Endothelial cell (in vitro differentiated cells): ENCODE data around the gene HDAC9. TPM values are rescaled to one million over a fixed set of nuclear protein-coding genes. Genes with fewer than 3 reads are reported as not detected.

Source experiments
- DNase-seq: peaks from one replicate; pipeline ENCODE4 v3.0.0; 2021; ENCODE audit warnings: low spot score
- H3K27ac Mint-ChIP-seq: one replicate; pipeline ENCODE4 v1.8.0; 2021; ENCODE audit warnings: mixed read lengths, inconsistent platforms; ENCODE audit not compliant: unreplicated experiment
- H3K27me3 Mint-ChIP-seq: one replicate; pipeline ENCODE4 v1.8.0; 2021; ENCODE audit warnings: mild to moderate bottlenecking, moderate library complexity, mixed read lengths, inconsistent platforms; ENCODE audit not compliant: unreplicated experiment
- H3K36me3 Mint-ChIP-seq: one replicate; pipeline ENCODE4 v1.8.0; 2021; ENCODE audit warnings: mild to moderate bottlenecking, low read depth, mixed read lengths, inconsistent platforms; ENCODE audit not compliant: unreplicated experiment
- H3K4me1 Mint-ChIP-seq: one replicate; pipeline ENCODE4 v1.8.0; 2021; ENCODE audit warnings: mild to moderate bottlenecking, mixed read lengths, inconsistent platforms; ENCODE audit not compliant: unreplicated experiment
- H3K4me3 Mint-ChIP-seq: one replicate; pipeline ENCODE4 v1.8.0; 2021; ENCODE audit warnings: mild to moderate bottlenecking, mixed read lengths, inconsistent platforms; ENCODE audit not compliant: unreplicated experiment
- H3K9me3 Mint-ChIP-seq: one replicate; pipeline ENCODE4 v1.8.0; 2021; ENCODE audit warnings: mixed read lengths, inconsistent platforms; ENCODE audit not compliant: unreplicated experiment
- CTCF ChIP-seq: fragments of 200-600 bp; sonication (generic); IDR thresholded peaks from one replicate; pipeline ENCODE4 v1.5.0; 2021; ENCODE audit warnings: antibody characterized with exemption; ENCODE audit not compliant: unreplicated experiment
- total RNA-seq: library from RNA; stranded (reverse); fragmentation: NEBNext Ultra II Directional; extraction: Animal tissue kit (Norgen Biotek cat#: 25700); gene quantifications from one replicate; pipeline ENCODE4 v1.2.1, GENCODE V29; 2021; ENCODE audit not compliant: unreplicated experiment

The HDAC9 gene
- total RNA-seq, 1 donor from 2014 or later: 1.2 TPM

DNA sequence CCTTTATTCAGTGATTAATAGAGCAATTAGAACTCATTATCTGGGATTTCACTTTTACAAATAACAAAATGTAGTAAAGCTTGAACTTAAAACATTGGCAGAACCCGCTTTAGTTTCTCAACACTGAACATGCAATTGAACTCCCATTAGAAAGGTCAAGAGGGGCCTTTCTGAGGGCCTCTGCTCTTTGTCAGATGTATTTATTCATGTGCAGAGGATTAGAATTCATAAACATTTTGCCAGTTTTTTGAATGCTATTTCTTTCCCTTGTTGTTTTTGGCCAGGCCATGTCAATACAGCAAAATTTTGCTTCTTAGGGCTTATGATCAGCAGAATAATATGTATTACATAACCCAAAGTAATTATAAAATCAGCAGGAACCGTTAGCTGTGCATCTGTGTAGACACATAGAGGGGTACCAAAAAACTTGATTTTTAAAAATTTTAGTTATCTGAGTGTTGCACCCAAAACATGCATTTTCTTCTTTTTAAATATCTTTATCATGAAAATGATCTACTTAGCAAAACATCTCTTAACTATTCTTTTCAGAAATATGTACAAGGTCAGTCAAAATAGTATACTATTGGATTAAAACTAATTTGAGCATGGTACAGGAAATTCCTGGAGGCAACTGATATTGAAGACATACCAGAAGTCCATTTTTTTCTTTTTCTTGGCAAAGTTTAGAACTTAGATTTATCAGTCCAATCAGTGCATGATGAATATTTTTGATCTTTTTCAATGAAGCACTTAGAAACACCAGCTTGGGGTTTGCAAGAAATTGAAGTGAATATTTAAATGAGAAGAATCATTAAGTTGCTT, 444.4 kb downstream of the HDAC9 start:
- H3K27ac Mint-ChIP-seq: no peak overlapping the region
- H3K4me1 Mint-ChIP-seq: no peaks in the 10 kb centered on the region
- no peak for DNase-seq

GRCh38 chr7:18940593-18941134, 445.1 kb downstream of the HDAC9 start:
- TF ChIP-seq CTCF: no peak
- peaks cover under 1% of the 10 kb centered on the region for H3K27me3 Mint-ChIP-seq
- no peaks in the 10 kb centered on the region for H3K36me3 Mint-ChIP-seq
- DNase-seq: no peak
- H3K9me3 Mint-ChIP-seq: no peaks in the 10 kb centered on the region
- H3K4me1 Mint-ChIP-seq: no peaks in the 10 kb centered on the region
- no peak overlapping the region for H3K4me3 Mint-ChIP-seq
- no peak overlapping the region for H3K27ac Mint-ChIP-seq

More for the DNA sequence above, 444.4 kb downstream of the HDAC9 start:
- Mint-ChIP-seq H3K4me3 (no peak overlapping the region), H3K36me3 (no peaks in the 10 kb centered on the region), H3K9me3 (no peaks in the 10 kb centered on the region), H3K27me3 (peaks cover 2% of the 10 kb centered on the region)
- no peak for TF ChIP-seq CTCF

DNA sequence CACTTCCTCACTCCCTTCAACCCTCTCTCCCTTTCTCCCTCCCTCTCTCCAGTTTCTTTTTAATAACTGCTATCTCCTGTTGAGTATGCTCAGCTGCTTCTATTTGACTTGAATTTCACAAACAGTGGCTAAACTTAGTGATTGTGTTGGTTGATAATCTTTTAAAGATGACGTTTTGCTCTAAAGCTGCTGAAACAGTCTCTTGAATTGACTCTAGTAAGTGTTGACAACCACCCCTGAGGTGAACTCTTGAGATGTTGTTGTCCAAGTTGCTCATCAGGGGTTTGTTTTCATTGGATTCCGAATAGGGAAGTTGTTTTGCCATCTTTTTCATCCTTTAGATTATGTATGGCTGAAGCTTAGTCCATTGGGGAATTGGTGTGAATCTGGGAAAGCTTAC, 445.7 kb downstream of the HDAC9 start:
- Mint-ChIP-seq H3K4me1 (no peaks in the 10 kb centered on the region), H3K4me3 (no peak overlapping the region), H3K27ac (no peak overlapping the region)

DNA sequence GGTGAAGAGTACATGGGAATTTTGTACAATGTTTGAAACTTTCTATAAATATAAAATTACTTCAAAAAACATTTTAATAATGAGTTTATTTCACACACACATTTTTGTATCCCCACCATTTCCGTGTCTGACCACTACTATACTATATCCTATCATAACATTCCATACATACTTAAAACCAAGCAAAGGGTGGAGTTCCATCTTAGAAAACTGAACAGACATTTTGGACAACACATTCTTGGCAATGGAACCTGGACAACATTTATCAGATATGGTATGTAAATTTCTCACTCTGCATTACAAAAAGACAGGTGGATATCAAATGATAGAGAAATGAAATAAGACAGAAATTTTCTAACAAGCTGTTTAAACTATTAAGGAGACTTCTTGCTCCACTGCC, 453.0 kb downstream of the HDAC9 start:
- no peak overlapping the region for H3K27ac Mint-ChIP-seq
- no peak for DNase-seq
- no peaks in the 10 kb centered on the region for H3K36me3 Mint-ChIP-seq

More for the DNA sequence above, 445.7 kb downstream of the HDAC9 start:
- no peaks in the 10 kb centered on the region for H3K9me3 Mint-ChIP-seq
- no peak for DNase-seq
- H3K36me3 Mint-ChIP-seq: no peaks in the 10 kb centered on the region
- TF ChIP-seq CTCF: no peak
- H3K27me3 Mint-ChIP-seq: no peaks in the 10 kb centered on the region

More for the DNA sequence above, 453.0 kb downstream of the HDAC9 start:
- Mint-ChIP-seq H3K4me1 (no peaks in the 10 kb centered on the region), H3K9me3 (no peaks in the 10 kb centered on the region), H3K27me3 (peaks cover 1% of the 10 kb centered on the region), H3K4me3 (no peak overlapping the region)
- TF ChIP-seq CTCF: no peak
